Islet precursor cell (in vitro differentiated cells): ENCODE data around the gene C9orf78.

Experiments used
- DNase-seq: peaks from one replicate; pipeline ENCODE4 v3.0.0-alpha.2; 2018

Gene C9orf78

GRCh38 chr9:129835128-129835859 is at the start of gene C9orf78, which contains the start of gene USP20:
C9orf78 (minus strand) TSS chr9:129835275; CDS start chr9:129835221, 54 bp downstream.
USP20 (plus strand) TSS chr9:129835458; CDS start chr9:129852556, 17,098 bp downstream.
- peak; percentile 97 for DNase-seq

- peak; percentile 94 for DNase-seq
These were observed 49.3 kb upstream of the C9orf78 start for GRCh38 chr9:129884220-129885017.

GRCh38 chr9:129881547-129882324 is 46.7 kb upstream of the C9orf78 start:
- no peak for DNase-seq

GRCh38 chr9:129880654-129881546 is 45.8 kb upstream of the C9orf78 start:
- DNase-seq: peak; percentile 56

- DNase-seq: no peak
These were observed 45.0 kb upstream of the C9orf78 start for GRCh38 chr9:129879991-129880653.

GRCh38 chr9:129879103-129879699 is 44.1 kb upstream of the C9orf78 start:
- no peak for DNase-seq

- no peak for DNase-seq
These were observed 43.2 kb upstream of the C9orf78 start for GRCh38 chr9:129878291-129878690.

GRCh38 chr9:129876815-129877214 is 41.7 kb upstream of the C9orf78 start:
- no peak for DNase-seq

- no peak for DNase-seq
These were observed 40.8 kb upstream of the C9orf78 start for GRCh38 chr9:129875687-129876395.

GRCh38 chr9:129875181-129875611 is 40.1 kb upstream of the C9orf78 start:
- DNase-seq: peak; percentile 66

GRCh38 chr9:129874261-129875101 is 39.4 kb upstream of the C9orf78 start:
- no peak for DNase-seq

GRCh38 chr9:129873563-129874190 is 38.6 kb upstream of the C9orf78 start:
- no peak for DNase-seq

- DNase-seq: no peak
These were observed 36.0 kb upstream of the C9orf78 start for GRCh38 chr9:129871046-129871445.

- peak; percentile 55 for DNase-seq
These were observed 34.8 kb upstream of the C9orf78 start for GRCh38 chr9:129869585-129870501.

GRCh38 chr9:129868872-129869486 is 33.9 kb upstream of the C9orf78 start:
- peak; percentile 56 for DNase-seq

GRCh38 chr9:129868023-129868871 is 33.2 kb upstream of the C9orf78 start:
- no peak for DNase-seq
